Fibroblast of mammary gland (primary cell): Measurements from ENCODE around the gene TRAPPC3L.

Experiments used
- DNase-seq: peaks from one replicate; pipeline ENCODE4 v3.0.0-alpha.2; 2010; ENCODE audit warnings: low read depth
- H3K4me3 ChIP-seq: 2 replicates; pipeline ENCODE4 v1.5.1; 2011; ENCODE audit warnings: low read depth, mild to moderate bottlenecking, low read length, moderate library complexity; ENCODE audit not compliant: control insufficient read depth
- CTCF ChIP-seq: conservative IDR thresholded peaks from 2 replicates; pipeline ENCODE4 v1.5.1; 2011; ENCODE audit warnings: low read depth, low read length, inconsistent platforms; ENCODE audit not compliant: control insufficient read depth, insufficient read depth

The TRAPPC3L gene

GRCh38 chr6:116522896-116523295 lies 22.6 kb downstream of the TRAPPC3L start:
- no peak overlapping the region for H3K4me3 ChIP-seq
- TF ChIP-seq CTCF: no peak
- DNase-seq: no peak

GRCh38 chr6:116518621-116519368 lies 26.7 kb downstream of the TRAPPC3L start:
- DNase-seq: peak; percentile 18
- TF ChIP-seq CTCF: no peak
- no peak overlapping the region for H3K4me3 ChIP-seq

GRCh38 chr6:116515141-116515540 lies 30.3 kb downstream of the TRAPPC3L start:
- DNase-seq: no peak
- TF ChIP-seq CTCF: no peak

GRCh38 chr6:116514111-116514510 lies 31.4 kb downstream of the TRAPPC3L start:
- no peak overlapping the region for H3K4me3 ChIP-seq
- TF ChIP-seq CTCF: no peak
- DNase-seq: no peak

More at GRCh38 chr6:116515141-116515540, 30.3 kb downstream of the TRAPPC3L start:
- no peak overlapping the region for H3K4me3 ChIP-seq

GRCh38 chr6:116513224-116513875 lies 32.1 kb downstream of the TRAPPC3L start:
- TF ChIP-seq CTCF: no peak
- DNase-seq: no peak
- H3K4me3 ChIP-seq: peak overlapping the region; percentile 32

GRCh38 chr6:116512734-116513133 lies 32.8 kb downstream of the TRAPPC3L start:
- peak overlapping the region; percentile 32 for H3K4me3 ChIP-seq
- DNase-seq: no peak
- TF ChIP-seq CTCF: no peak
